ENCODE measurements around the gene BRAT1.

- TF ChIP-seq CTCF (IDR thresholded peaks at IDR 0.05) (no peak), POLR2A (IDR thresholded peaks at IDR 0.05) (no peak)
These were observed 57.6 kb downstream of the BRAT1 start for GRCh38 chr7:2497500-2498336.
